Panc1 (cell line): Measurements from ENCODE around the gene TMEM205. TPM values are rescaled to one million over a fixed set of nuclear protein-coding genes. Genes with fewer than 3 reads are reported as not detected.

Source experiments
- ATAC-seq: fragments of 200-7000 bp; cut with Tn5 transposase; 2 replicates; pipeline ENCODE4 v1.9.1; 2020; ENCODE audit warnings: mild to moderate bottlenecking, moderate library complexity
- BruUV-seq: library from RNA; stranded (reverse); fragments of 400-500 nt; replicated peaks from 2 replicates; lab custom pipeline; 2021; lab: Mats Ljungman, UMichigan
- CTCF ChIA-PET: fragments of 300-600 bp; sonication (Branson Sonifier 250); formaldehyde crosslinking; loops from one replicate; lab custom pipeline; 2022; ENCODE audit warnings: antibody characterized with exemption; lab: Charles Lee
- POLR2A ChIA-PET: fragments of 300-600 bp; sonication (Branson Sonifier 250); formaldehyde crosslinking; loops from one replicate; lab custom pipeline; 2022; ENCODE audit warnings: antibody characterized with exemption; lab: Charles Lee
- DNase-seq: peaks from one replicate; pipeline ENCODE4 v3.0.0-alpha.2; 2010; ENCODE audit warnings: low read depth, low spot score
- H3K27ac ChIP-seq: 2 replicates; pipeline ENCODE4 v1.5.1; 2011; ENCODE audit warnings: mild to moderate bottlenecking, low read length, inconsistent platforms
- H3K27me3 ChIP-seq: fragments of 200-500 bp; sonication (Bioruptor generic); 2 replicates; pipeline ENCODE4 v1.6.0; 2014; ENCODE audit warnings: low read length, inconsistent platforms; ENCODE audit not compliant: control insufficient read depth, insufficient read depth
- H3K36me3 ChIP-seq: fragments of 200-500 bp; sonication (Bioruptor generic); 2 replicates; pipeline ENCODE4 v1.5.1; 2014; ENCODE audit warnings: inconsistent platforms, mild to moderate bottlenecking, low read length, moderate library complexity; ENCODE audit not compliant: control insufficient read depth, insufficient read depth
- H3K4me1 ChIP-seq: 2 replicates; pipeline ENCODE4 v1.5.1; 2011; ENCODE audit warnings: inconsistent platforms, mild to moderate bottlenecking, low read length, moderate library complexity; ENCODE audit not compliant: control insufficient read depth, insufficient read depth
- H3K4me3 ChIP-seq, 2 experiments: 2 replicates each; pipeline ENCODE4 v1.5.1; 2011 to 2012; ENCODE audit warnings: low read depth in 2 of 2, low read length in 2 of 2, mild to moderate bottlenecking in 2 of 2, inconsistent platforms in 1 of 2, moderate library complexity in 1 of 2
- H3K9me3 ChIP-seq: fragments of 200-500 bp; sonication (Bioruptor generic); 2 replicates; pipeline ENCODE4 v1.5.1; 2014; ENCODE audit warnings: low read depth, mild to moderate bottlenecking, inconsistent platforms, low read length, moderate library complexity; ENCODE audit not compliant: control insufficient read depth, insufficient read depth
- CTCF ChIP-seq: fragments of 450-650 bp; IDR thresholded peaks from 2 replicates; pipeline ENCODE4 v1.5.1; 2017; ENCODE audit warnings: mild to moderate bottlenecking
- POLR2AphosphoS5 ChIP-seq: IDR thresholded peaks from 2 replicates; pipeline ENCODE4 v1.6.1; 2012; ENCODE audit warnings: mild to moderate bottlenecking, low read depth, low read length, moderate library complexity
- REST ChIP-seq, 2 experiments: IDR thresholded peaks; 2 replicates each; pipeline ENCODE4 v1.6.1; 2011 to 2012; ENCODE audit warnings: low read depth in 2 of 2, control low read depth in 1 of 2, low read length in 1 of 2, mild to moderate bottlenecking in 1 of 2, moderate library complexity in 1 of 2; ENCODE audit not compliant: insufficient read depth in 1 of 2
- SIN3A ChIP-seq: IDR thresholded peaks from 2 replicates; pipeline ENCODE4 v1.6.1; 2012; ENCODE audit warnings: low read depth, mild to moderate bottlenecking, low read length, moderate library complexity, borderline replicate concordance; ENCODE audit not compliant: insufficient read depth
- TCF7L2 ChIP-seq: IDR thresholded peaks from 2 replicates; pipeline ENCODE4 v1.6.1; 2011; ENCODE audit warnings: mild to moderate bottlenecking, low read depth, low read length, inconsistent platforms
- in situ Hi-C: cut with HindIII; loops from 2 replicates; pipeline ENCODE4 v1.10.0; 2016; ENCODE audit warnings: low sequenced_read_pairs, low pct_unique_long_range_greater_than_20kb
- intact Hi-C: fragments of 100-400 bp; cut with micrococcal nuclease; formaldehyde crosslinking; loops from one replicate; pipeline ENCODE4 v1.10.0; 2022; ENCODE audit not compliant: unreplicated experiment
- total RNA-seq: library from RNA; stranded (reverse); gene quantifications from one replicate; pipeline ENCODE4 v1.2.1, GENCODE V29; 2021; ENCODE audit not compliant: unreplicated experiment

Gene TMEM205
- total RNA-seq, 1 experiment from 2014 or later, result 133 TPM

- in situ Hi-C loops (no loop called here), intact Hi-C loops (no loop called here)
- POLR2A ChIA-PET, result interaction anchor here (1.4 kb wide), 1 partner anchor 30 kb away, joined by 8 read pairs; no protein-coding TSS in a partner anchor
- peak overlapping the region; percentile 62 to 73 for H3K4me3 ChIP-seq
- TSS peak; percentile 96 for BruUV-seq
- no peaks in the 10 kb centered on the region for H3K27me3 ChIP-seq
- ATAC-seq, result peak; percentile 31
- H3K9me3 ChIP-seq, result no peaks in the 10 kb centered on the region
- no peaks in the 10 kb centered on the region for H3K36me3 ChIP-seq
- peaks cover 33% of the 10 kb centered on the region for H3K4me1 ChIP-seq
- DNase-seq, result no peak
- CTCF ChIA-PET, result interaction anchor here (0.6 to 1.8 kb wide), 4 partner anchors 13 to 107 kb away, joined by 4 to 5 read pairs (median 5); no protein-coding TSS in a partner anchor
- peak overlapping the region; percentile 83 for H3K27ac ChIP-seq
- TF ChIP-seq SIN3A (no peak), POLR2AphosphoS5 (no peak)
Measured at GRCh38 chr19:11375143-11375948, 29.3 kb upstream of the TMEM205 start.

- TF ChIP-seq SIN3A (no peak), POLR2AphosphoS5 (peak; percentile 77), REST (IDR thresholded peaks at IDR 0.05; ENCODE audit: insufficient read depth in 1 of 2, low read depth in 2 of 2, low read length in 1 of 2) (no peak), TCF7L2 (peak; percentile 95), CTCF (no peak)
- Histone ChIP-seq H3K27ac (peak within 1 kb of the TSS; percentile 88), H3K36me3 (no peaks in the 10 kb centered on the region), H3K4me1 (peaks cover 29% of the 10 kb centered on the region), H3K27me3 (no peaks in the 10 kb centered on the region), H3K4me3 (peak within 1 kb of the TSS; percentile 62 to 73), H3K9me3 (no peaks in the 10 kb centered on the region)
- DNase-seq (peak; percentile 97), ATAC-seq (peak; percentile 94)
- BruUV-seq, result no TSS peak
- ChIA-PET CTCF (interaction anchor here (0.6 to 1.8 kb wide), 4 partner anchors 14 to 108 kb away, joined by 4 to 5 read pairs (median 5); no protein-coding TSS in a partner anchor), POLR2A (interaction anchor here (0.5 to 1.4 kb wide), 2 partner anchors 30 to 114 kb away, joined by 4 to 8 read pairs; no protein-coding TSS in a partner anchor)
- in situ Hi-C loops (no loop called here), intact Hi-C loops (no loop called here)
Measured at GRCh38 chr19:11374433-11375142, 28.5 kb upstream of the TMEM205 start, which contains the start of gene SWSAP1. Gene SWSAP1, plus strand, starts transcription at chr19:11374666. Its CDS starts 15 bp downstream, at chr19:11374681.
